HG03103 (cell line): ENCODE measurements around the gene STK25.
"Not testable (repeated sequence)": the region's sequence is repeated elsewhere in the genome, so short reads cannot be mapped to it uniquely, and the experiment has no call there.

Experiments
- ATAC-seq: cut with Tn5 transposase; IDR thresholded peaks from one replicate; pipeline ENCODE4 v1.9.1; 2021; ENCODE audit warnings: low read depth; ENCODE audit not compliant: unreplicated experiment

Gene STK25

GRCh38 chr2:241514553-241514952 lies 6.2 kb upstream of the STK25 start:
- ATAC-seq: no peak

GRCh38 chr2:241511091-241511741 lies 2.8 kb upstream of the STK25 start:
- no peak for ATAC-seq

- ATAC-seq: no peak
Observed at GRCh38 chr2:241509155-241509784, 886 bp upstream of the STK25 start.

- ATAC-seq: peak; percentile 24
Observed at GRCh38 chr2:241507430-241508239, 749 bp downstream of the STK25 start.

GRCh38 chr2:241506793-241507429 lies 1.5 kb downstream of the STK25 start:
- no peak for ATAC-seq

- ATAC-seq: not testable (repeated sequence)
Observed at GRCh38 chr2:241506317-241506716, 2.1 kb downstream of the STK25 start.

- ATAC-seq: no peak
Observed at GRCh38 chr2:241505781-241506201, 2.6 kb downstream of the STK25 start.

GRCh38 chr2:241505086-241505780 lies 3.2 kb downstream of the STK25 start:
- no peak for ATAC-seq

GRCh38 chr2:241503776-241504392 lies 4.5 kb downstream of the STK25 start:
- ATAC-seq: no peak

- no peak for ATAC-seq
Observed at GRCh38 chr2:241502281-241502680, 6.1 kb downstream of the STK25 start.

- ATAC-seq: no peak
Observed at GRCh38 chr2:241501551-241501950, 6.8 kb downstream of the STK25 start.

- no peak for ATAC-seq
Observed at GRCh38 chr2:241501099-241501541, 7.3 kb downstream of the STK25 start.

GRCh38 chr2:241500431-241500975 lies 7.9 kb downstream of the STK25 start:
- ATAC-seq: no peak

GRCh38 chr2:241500016-241500415 lies 8.4 kb downstream of the STK25 start:
- ATAC-seq: no peak

GRCh38 chr2:241499146-241499965 lies 9.0 kb downstream of the STK25 start:
- no peak for ATAC-seq

GRCh38 chr2:241498115-241499070 lies 10.0 kb downstream of the STK25 start:
- ATAC-seq: no peak
